ENCODE data around the gene PAPSS2. TPM values are rescaled to one million over a fixed set of nuclear protein-coding genes. Genes with fewer than 3 reads are reported as not detected.
A peak's percentile ranks its signal among the peaks of the same experiment; 100 is the strongest.

The PAPSS2 gene
- total and polyA plus RNA-seq, 2 experiments from 2014 or later, result 2.4 to 6.4 TPM

DNA sequence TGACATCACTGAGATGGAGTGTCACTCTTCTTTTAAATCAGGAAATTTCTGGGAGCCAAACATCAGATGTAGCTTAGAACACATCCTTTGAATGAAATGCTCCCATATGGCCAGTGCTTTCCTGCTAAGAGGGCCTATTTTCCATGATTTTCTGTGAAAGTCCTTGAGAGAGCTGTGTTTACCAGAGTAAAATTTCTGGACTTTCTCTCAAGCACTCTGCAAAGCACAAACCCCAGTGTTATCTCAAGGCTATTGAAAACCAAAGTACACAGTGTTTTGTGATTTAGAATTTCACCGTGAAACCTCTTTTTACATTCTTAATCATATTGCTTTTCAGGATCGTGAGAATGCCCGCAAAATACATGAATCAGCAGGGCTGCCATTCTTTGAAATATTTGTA is 54.0 kb downstream of the PAPSS2 start:
- Histone ChIP-seq H3K4me3 (no peak overlapping the region), H3K4me1 (ENCODE audit: low read depth) (peaks cover 9% of the 10 kb centered on the region), H3K36me3 (no peaks in the 10 kb centered on the region), H3K27ac (peak overlapping the region; percentile 24), H3K27me3 (no peaks in the 10 kb centered on the region), H3K9me3 (ENCODE audit: low read depth) (no peaks in the 10 kb centered on the region)
- no peak for TF ChIP-seq CTCF (IDR thresholded peaks at IDR 0.05; ENCODE audit: low read depth, low read length)
- no peak for DNase-seq (ENCODE audit: low read depth in 1 of 2, low spot score in 1 of 2)

DNA sequence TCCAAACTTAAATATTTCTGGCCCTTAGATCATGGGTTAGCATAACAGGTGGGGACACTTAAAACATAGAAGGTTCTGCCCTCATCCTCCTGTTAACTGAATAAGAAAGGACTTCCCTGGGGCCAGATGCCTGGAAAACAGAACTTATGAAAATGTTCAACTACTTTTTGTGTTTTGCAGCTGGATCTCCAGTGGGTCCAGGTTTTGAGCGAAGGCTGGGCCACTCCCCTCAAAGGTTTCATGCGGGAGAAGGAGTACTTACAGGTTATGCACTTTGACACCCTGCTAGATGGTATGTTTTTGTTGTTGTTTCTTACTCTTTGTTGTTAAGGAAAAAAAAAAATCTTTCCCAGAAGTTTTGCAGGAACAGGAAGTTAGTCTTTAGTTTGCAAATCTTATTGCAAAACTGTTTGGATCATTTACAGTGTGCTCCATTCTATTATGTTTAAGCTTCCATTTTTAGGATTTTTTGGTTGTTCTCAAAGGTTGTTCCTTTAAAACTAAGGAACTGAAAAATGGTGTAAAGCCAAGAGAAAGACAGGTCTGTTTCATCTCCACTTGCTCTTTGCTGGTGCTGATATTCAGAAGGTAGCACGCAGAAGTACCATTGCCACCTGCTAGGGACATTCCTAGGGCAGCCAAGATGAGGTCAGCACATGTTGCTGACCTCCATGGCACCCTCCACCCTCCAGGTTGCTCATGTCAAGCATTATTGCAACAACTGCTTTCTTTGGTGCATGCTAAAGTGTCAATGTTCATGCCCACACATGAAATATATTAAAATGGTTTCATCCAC is 56.1 kb downstream of the PAPSS2 start:
- no peak overlapping the region for H3K27ac ChIP-seq
- no peaks in the 10 kb centered on the region for H3K27me3 ChIP-seq
- peaks cover 9% of the 10 kb centered on the region for H3K4me1 ChIP-seq (ENCODE audit: low read depth)
- no peaks in the 10 kb centered on the region for H3K9me3 ChIP-seq (ENCODE audit: low read depth)
- TF ChIP-seq CTCF (IDR thresholded peaks at IDR 0.05; ENCODE audit: low read depth, low read length), result no peak
- H3K4me3 ChIP-seq, result no peak overlapping the region
- H3K36me3 ChIP-seq, result no peaks in the 10 kb centered on the region
- no peak for DNase-seq (ENCODE audit: low read depth in 1 of 2, low spot score in 1 of 2)

GRCh38 chr10:87716348-87716670 is 56.6 kb downstream of the PAPSS2 start:
- H3K27me3 ChIP-seq, result no peaks in the 10 kb centered on the region
- H3K27ac ChIP-seq, result no peak overlapping the region
- no peaks in the 10 kb centered on the region for H3K9me3 ChIP-seq (ENCODE audit: low read depth)
- no peak for DNase-seq (ENCODE audit: low read depth in 1 of 2, low spot score in 1 of 2)
- H3K36me3 ChIP-seq, result no peaks in the 10 kb centered on the region
- peaks cover 9% of the 10 kb centered on the region for H3K4me1 ChIP-seq (ENCODE audit: low read depth)
- TF ChIP-seq CTCF (IDR thresholded peaks at IDR 0.05; ENCODE audit: low read depth, low read length), result no peak
- H3K4me3 ChIP-seq, result no peak overlapping the region

DNA sequence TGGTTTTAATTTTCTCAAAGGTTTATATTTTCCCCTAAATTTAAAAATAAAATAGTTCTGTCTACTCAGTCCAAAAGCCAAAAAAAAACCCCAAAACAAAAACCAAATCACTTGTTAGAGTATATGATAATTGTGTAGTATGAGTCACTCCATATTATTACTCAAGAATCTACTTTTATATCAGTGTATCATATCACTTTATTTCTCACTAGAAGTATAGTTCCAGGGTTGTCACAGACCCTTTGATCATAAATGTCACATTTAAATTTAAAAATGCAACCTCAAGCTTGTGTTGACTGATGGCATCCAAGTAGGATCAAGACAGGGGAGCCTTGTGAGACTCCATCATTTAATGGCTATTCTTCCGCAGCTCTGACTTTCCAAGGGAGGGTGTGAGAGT is 61.0 kb downstream of the PAPSS2 start:
- Histone ChIP-seq H3K27me3 (no peaks in the 10 kb centered on the region), H3K4me1 (ENCODE audit: low read depth) (peaks cover 11% of the 10 kb centered on the region), H3K4me3 (no peak overlapping the region), H3K9me3 (ENCODE audit: low read depth) (no peaks in the 10 kb centered on the region), H3K36me3 (no peaks in the 10 kb centered on the region), H3K27ac (no peak overlapping the region)
- no peak for DNase-seq (ENCODE audit: low read depth in 1 of 2, low spot score in 1 of 2)
- TF ChIP-seq CTCF (IDR thresholded peaks at IDR 0.05; ENCODE audit: low read depth, low read length), result no peak

GRCh38 chr10:87721781-87722180 is 62.1 kb downstream of the PAPSS2 start:
- Histone ChIP-seq H3K27me3 (no peaks in the 10 kb centered on the region), H3K4me1 (ENCODE audit: low read depth) (peaks cover 11% of the 10 kb centered on the region), H3K27ac (no peak overlapping the region), H3K36me3 (no peaks in the 10 kb centered on the region), H3K4me3 (no peak overlapping the region), H3K9me3 (ENCODE audit: low read depth) (no peaks in the 10 kb centered on the region)
- TF ChIP-seq CTCF (IDR thresholded peaks at IDR 0.05; ENCODE audit: low read depth, low read length), result no peak
- DNase-seq (ENCODE audit: low read depth in 1 of 2, low spot score in 1 of 2), result peak in 1 of 2 donors; percentile 52

All from cardiac muscle cell (in vitro differentiated cells and primary cell).